GM21529 (cell line): Measurements from ENCODE around the gene ANTXR1.

Experiments used
- ATAC-seq: cut with Tn5 transposase; IDR thresholded peaks from one replicate; pipeline ENCODE4 v1.9.1; 2021; ENCODE audit not compliant: unreplicated experiment

Gene ANTXR1

GRCh38 chr2:69013142-69013839, at the start of gene ANTXR1:
Gene ANTXR1, plus strand, starts transcription at chr2:69013179. Its CDS starts 321 bp downstream, at chr2:69013500.
- ATAC-seq = no peak

DNA sequence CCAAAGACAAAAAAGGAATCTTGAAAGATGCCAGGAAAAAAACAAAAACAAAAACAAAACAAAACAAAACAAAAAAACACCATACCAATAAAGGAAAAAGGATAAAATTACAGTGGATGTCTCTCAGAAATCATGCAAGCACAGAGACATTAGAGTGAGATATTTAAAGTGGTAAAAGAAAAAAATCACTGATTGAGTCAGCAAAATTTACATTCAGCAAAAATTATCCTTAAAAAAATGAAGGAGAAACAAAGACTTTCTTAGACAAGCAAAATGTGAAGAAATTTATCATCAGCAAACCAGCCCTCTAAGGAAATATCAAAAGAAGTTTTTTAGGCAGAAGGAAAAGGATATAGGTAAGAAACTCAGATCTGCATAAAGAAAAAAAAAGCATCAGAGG, 48.7 kb upstream of the ANTXR1 start:
- ATAC-seq = no peak

- no peak for ATAC-seq
These were observed 44.8 kb upstream of the ANTXR1 start for GRCh38 chr2:68968221-68968620.

GRCh38 chr2:68969736-68970490, 43.1 kb upstream of the ANTXR1 start:
- no peak for ATAC-seq

DNA sequence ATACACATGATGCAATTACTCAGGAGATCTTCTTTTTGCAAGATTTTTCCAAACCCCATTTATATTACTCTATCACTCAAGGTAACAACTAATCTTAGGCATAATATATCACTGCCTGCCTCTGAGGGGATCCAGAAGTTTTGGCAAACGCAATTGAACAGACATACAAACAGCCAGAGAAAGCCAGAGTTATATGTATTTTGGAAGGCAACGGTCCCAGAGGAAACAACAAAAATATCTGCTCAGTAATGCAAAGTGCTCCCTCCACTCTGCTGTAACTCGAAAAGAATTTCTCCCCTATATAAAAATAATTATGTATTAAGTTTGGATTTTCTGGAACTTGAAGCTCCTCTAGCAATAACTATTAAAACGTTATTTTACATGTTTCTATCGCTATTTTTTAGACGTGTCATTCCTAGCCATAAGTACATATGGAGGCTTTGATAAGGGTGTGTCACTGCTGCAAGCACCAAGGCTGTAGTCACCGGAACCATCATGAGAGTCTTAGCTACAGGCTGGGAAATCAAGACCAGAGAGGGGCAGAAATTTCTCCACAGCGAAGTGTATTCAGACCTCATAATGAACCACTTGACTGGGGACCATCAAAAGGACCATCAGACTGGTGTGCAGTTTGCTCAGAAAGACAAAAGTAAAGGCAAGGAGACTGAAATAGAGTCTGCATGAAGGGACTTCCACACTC, 42.3 kb upstream of the ANTXR1 start:
- ATAC-seq = no peak

DNA sequence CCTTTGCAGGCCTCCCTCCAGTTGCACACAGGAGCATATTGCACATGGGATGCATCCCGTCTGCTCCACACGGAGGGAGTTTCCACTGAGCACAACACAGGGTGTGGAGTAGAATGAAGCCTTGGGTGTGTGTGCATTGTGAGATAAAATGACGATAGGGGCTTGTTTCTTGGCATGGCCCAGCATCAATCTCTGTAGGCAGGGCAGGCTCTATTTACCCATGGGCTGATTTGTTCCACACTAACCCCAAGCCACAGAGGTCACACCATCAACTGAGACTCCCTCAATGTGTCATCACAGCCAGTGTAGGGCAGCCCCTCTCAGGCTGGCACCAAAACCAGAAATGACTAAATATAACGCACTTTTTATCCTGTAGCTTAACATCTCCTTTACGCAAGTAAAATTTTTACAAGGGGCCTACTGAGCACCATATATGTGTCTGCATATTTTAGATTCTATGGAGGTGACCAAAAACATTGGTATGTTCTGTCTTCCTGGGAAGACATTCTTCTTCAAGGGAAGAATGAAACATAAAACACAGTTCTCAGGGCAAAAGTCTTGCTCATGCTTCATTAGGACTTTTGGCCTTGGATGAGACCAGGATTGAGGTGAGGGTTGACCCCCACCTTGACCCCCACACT, 41.3 kb upstream of the ANTXR1 start:
- no peak for ATAC-seq

DNA sequence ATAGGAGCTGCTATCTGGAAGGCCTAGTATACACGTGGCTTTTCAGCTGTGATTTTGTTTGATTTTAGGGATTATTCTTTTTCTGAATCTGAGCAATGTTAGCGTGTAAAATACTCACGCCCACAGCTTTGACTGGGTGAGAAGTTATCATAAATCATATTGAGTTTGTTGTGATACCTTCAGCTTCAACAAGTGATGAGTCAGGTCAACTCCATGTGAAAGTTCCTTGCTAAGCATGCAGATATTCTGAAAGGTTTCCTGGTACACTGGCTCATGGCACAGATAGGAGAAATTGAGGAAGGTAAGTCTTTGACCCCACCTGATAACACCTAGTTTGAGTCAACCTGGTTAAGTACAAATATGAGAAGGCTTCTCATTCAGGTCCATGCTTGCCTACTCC, 38.7 kb upstream of the ANTXR1 start, which contains the start of gene GKN1:
TSS of gene GKN1 (plus strand) at position 386 of the 400 bp plus-strand sequence. CDS start 42 bp downstream, outside the sequence.
- no peak for ATAC-seq

DNA sequence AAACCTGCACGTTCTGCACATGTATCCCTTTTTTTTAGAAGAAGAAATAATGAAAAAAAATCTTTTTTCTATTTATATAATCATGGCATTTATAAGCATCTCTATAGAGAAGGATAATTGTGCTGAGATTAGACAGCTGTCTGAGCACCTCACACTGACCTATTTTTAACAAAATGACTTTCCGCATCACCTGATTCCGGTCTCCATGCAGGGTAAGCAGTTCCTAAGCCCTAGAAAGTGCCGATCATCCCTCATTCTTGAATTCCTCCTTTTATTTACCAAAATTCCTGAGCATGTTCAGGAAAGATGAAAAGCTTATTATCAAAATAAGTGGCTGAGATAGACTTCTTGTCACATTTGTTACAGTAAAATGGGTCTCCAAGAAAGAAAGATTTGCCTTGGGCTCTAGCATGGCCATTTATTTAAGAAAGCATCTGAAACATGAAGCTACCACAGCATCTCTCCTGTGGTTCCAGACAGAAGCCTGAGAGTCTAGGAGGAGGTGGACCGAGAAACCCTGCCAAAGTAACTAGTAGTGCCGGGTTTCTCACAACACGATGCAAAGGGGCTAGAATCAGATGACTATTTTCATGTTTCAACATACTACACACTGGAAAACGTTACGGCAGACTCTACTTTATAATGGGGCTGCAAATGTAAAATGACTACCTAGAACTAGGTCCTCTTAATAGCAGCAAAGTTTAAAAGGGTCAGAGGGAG, 37.9 kb upstream of the ANTXR1 start:
- no peak for ATAC-seq

- ATAC-seq = no peak
These were observed 37.1 kb upstream of the ANTXR1 start for GRCh38 chr2:68975844-68976243.

- ATAC-seq = no peak
These were observed 35.5 kb upstream of the ANTXR1 start for GRCh38 chr2:68977453-68977852.

GRCh38 chr2:68978098-68978497, 34.9 kb upstream of the ANTXR1 start:
- ATAC-seq = no peak

GRCh38 chr2:68980956-68981355, 32.0 kb upstream of the ANTXR1 start:
- ATAC-seq = no peak

DNA sequence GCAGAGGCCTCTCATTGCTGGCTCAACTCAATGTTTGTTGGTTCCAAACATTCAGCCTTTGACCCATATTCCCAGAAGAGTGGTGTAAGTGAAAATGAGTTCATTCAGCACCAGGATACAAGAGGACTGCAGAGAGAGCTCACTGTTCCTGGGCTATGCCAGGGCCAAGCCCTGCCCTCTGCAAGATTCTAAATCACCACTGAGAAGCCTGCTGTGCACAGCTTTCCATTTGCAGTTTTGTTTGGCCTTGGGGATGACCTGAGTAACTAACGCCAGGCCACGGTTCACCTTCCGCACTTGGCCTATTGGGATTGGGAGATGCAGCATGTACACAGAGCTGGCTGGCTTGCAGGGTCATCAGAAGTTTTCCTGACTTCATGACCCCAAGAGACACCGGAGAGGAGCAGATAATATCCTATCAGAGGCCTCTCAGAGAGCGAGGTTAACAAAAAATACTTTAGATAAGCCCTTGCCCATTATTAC, 25.9 kb upstream of the ANTXR1 start:
- no peak for ATAC-seq

- ATAC-seq = no peak
These were observed 23.9 kb upstream of the ANTXR1 start for GRCh38 chr2:68989035-68989434.

GRCh38 chr2:68992341-68992740, 20.6 kb upstream of the ANTXR1 start:
- no peak for ATAC-seq

- ATAC-seq = no peak
These were observed 20.0 kb upstream of the ANTXR1 start for GRCh38 chr2:68992933-68993332.

GRCh38 chr2:68993660-68994059, 19.3 kb upstream of the ANTXR1 start:
- no peak for ATAC-seq

DNA sequence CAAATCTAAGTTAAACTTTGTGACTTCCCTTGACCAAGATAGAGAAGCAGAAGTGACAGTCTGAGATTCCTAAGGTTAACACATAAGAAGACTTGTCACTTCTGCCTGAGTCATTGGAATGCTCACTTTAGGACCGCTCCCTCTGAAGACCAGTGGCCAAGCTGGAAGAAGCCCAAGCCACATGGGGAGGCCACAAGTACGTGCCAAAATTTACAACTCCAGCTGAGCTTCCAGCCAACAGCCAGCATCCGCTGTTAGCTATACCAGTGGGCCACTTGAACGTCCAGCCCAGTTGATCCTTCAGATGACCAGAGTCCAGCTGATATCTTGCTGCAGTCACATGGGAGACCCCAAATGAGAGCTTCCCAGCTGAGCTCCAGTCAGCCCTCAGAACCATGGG, 18.1 kb upstream of the ANTXR1 start:
- no peak for ATAC-seq

DNA sequence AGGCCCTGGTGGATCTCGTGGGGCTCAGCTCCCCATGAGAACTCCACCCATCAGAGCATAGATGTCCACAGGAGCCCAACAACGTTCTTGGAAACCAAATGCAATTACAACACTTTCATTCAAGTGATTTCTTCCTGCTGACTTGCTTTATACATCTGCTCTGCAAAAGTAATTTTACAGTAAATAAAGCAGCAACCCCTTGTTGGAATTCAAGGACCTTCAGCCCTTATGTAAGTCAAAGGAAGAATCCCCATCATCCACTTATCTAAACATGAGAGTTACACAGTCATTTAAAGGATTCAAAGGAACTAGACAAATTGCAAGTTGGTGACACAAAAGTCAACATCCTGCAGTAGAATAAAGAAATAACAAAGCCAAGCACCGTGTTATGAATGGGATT, 17.1 kb upstream of the ANTXR1 start:
- ATAC-seq = no peak

DNA sequence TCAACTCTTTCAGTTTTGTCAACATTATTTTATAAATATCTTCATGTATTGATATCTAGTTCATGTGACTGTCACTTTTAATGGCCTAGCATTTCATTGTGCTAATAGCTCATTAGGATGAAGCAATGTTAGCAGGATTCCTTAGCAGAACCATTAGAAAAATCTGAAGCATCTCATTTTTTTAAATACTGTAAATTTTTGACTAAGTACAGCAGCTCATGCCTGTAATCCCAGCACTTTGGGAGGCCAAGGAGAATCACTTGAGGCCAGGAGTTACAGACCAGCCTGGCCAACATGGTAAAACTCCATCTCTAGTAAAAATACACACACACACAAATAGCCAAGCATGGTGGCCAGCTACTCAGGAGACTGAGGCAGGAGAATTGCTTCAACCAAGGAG, 15.6 kb upstream of the ANTXR1 start:
- ATAC-seq = no peak

DNA sequence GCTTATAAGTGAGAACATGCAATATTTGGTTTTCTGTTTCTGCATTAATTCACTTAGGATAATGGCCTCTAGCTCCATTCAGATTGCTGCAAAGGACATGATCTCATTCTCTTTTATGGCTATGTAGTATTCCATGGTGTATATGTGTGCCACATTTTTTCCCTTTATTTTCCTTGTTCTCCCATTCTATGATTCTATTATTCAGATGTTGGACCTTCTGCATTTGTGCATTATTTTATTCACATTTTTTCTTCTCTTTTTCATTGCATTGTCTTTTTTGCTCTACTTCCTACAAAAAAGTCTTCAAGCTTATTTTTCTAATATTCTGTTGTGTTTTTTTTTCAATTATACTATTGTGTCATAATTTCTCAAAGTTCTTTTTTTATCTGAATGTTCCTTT, 11.1 kb upstream of the ANTXR1 start:
- ATAC-seq = no peak
